H9 (cell line): ENCODE data around the gene DYRK1B. TPM values are rescaled to one million over a fixed set of nuclear protein-coding genes. Genes with fewer than 3 reads are reported as not detected.

Experiments
- DNase-seq: peaks from one replicate; pipeline ENCODE4 v3.0.0-alpha.2; 2017
- H2AFZ ChIP-seq: one replicate; pipeline ENCODE4 v1.6.1; 2013; ENCODE audit warnings: mild to moderate bottlenecking, low read length, control low read depth, moderate library complexity
- H2AK5ac ChIP-seq: 2 replicates; pipeline ENCODE4 v1.6.1; 2013; ENCODE audit warnings: low read length, control low read depth, mixed read lengths; ENCODE audit not compliant: insufficient read length
- H2BK120ac ChIP-seq: one replicate; pipeline ENCODE4 v1.6.1; 2013; ENCODE audit warnings: low read depth, mild to moderate bottlenecking, low read length, control low read depth, inconsistent platforms; ENCODE audit not compliant: poor library complexity, severe bottlenecking
- H2BK12ac ChIP-seq: 2 replicates; pipeline ENCODE4 v1.6.1; 2013; ENCODE audit warnings: low read length, control low read depth, mixed read lengths, low read depth; ENCODE audit not compliant: insufficient read length
- H2BK15ac ChIP-seq: 2 replicates; pipeline ENCODE4 v1.6.1; 2013; ENCODE audit warnings: low read depth, low read length, control low read depth
- H2BK20ac ChIP-seq: one replicate; pipeline ENCODE4 v1.6.1; 2013; ENCODE audit warnings: low read depth, mild to moderate bottlenecking, low read length, control low read depth, inconsistent platforms; ENCODE audit not compliant: poor library complexity, severe bottlenecking
- H2BK5ac ChIP-seq: 2 replicates; pipeline ENCODE4 v1.6.1; 2013; ENCODE audit warnings: low read length, control low read depth, mixed read lengths; ENCODE audit not compliant: insufficient read length
- H3K14ac ChIP-seq: 2 replicates; pipeline ENCODE4 v1.6.1; 2013; ENCODE audit warnings: low read length, control low read depth; ENCODE audit not compliant: insufficient read depth
- H3K18ac ChIP-seq: 2 replicates; pipeline ENCODE4 v1.6.1; 2013; ENCODE audit warnings: low read depth, mild to moderate bottlenecking, mixed read lengths, low read length, control low read depth; ENCODE audit not compliant: insufficient read length
- H3K23ac ChIP-seq: 2 replicates; pipeline ENCODE4 v1.6.1; 2013; ENCODE audit warnings: low read length, control low read depth, mixed read lengths, low read depth; ENCODE audit not compliant: insufficient read length
- H3K23me2 ChIP-seq: 2 replicates; pipeline ENCODE4 v1.6.1; 2013; ENCODE audit warnings: low read depth, mild to moderate bottlenecking, mixed read lengths, low read length, control low read depth; ENCODE audit not compliant: insufficient read length, poor library complexity, severe bottlenecking
- H3K27ac ChIP-seq: 2 replicates; pipeline ENCODE4 v1.5.1; 2013; ENCODE audit warnings: low read length, control low read depth, mixed read lengths, low read depth; ENCODE audit not compliant: insufficient read length
- H3K27me3 ChIP-seq: 2 replicates; pipeline ENCODE4 v1.6.1; 2013; ENCODE audit warnings: low read length, control low read depth, inconsistent platforms; ENCODE audit not compliant: insufficient read depth
- H3K4ac ChIP-seq: 2 replicates; pipeline ENCODE4 v1.6.1; 2013; ENCODE audit warnings: low read depth, mild to moderate bottlenecking, control low read depth, inconsistent platforms, low read length, moderate library complexity
- H3K4me1 ChIP-seq: 2 replicates; pipeline ENCODE4 v1.6.1; 2013; ENCODE audit warnings: low read length, control low read depth, inconsistent platforms; ENCODE audit not compliant: insufficient read depth
- H3K4me2 ChIP-seq: 2 replicates; pipeline ENCODE4 v1.6.1; 2013; ENCODE audit warnings: low read length, control low read depth, mixed read lengths; ENCODE audit not compliant: insufficient read length, insufficient read depth
- H3K56ac ChIP-seq: 2 replicates; pipeline ENCODE4 v1.6.1; 2013; ENCODE audit warnings: low read depth, mild to moderate bottlenecking, mixed read lengths, low read length, control low read depth; ENCODE audit not compliant: insufficient read length
- H3K79me1 ChIP-seq: 2 replicates; pipeline ENCODE4 v1.6.1; 2013; ENCODE audit warnings: low read depth, mild to moderate bottlenecking, moderate library complexity, low read length, control low read depth, inconsistent platforms; ENCODE audit not compliant: insufficient read depth, poor library complexity, severe bottlenecking
- H3K79me2 ChIP-seq: 2 replicates; pipeline ENCODE4 v1.6.1; 2013; ENCODE audit warnings: low read length, control low read depth, inconsistent platforms; ENCODE audit not compliant: insufficient read depth
- H3K9ac ChIP-seq: 2 replicates; pipeline ENCODE4 v1.6.1; 2013; ENCODE audit warnings: low read length, control low read depth, mixed read lengths; ENCODE audit not compliant: insufficient read length; ENCODE audit errors: extremely low read depth
- H3K9me3 ChIP-seq: one replicate; pipeline ENCODE4 v1.6.1; 2013; ENCODE audit warnings: low read depth, low read length, inconsistent platforms; ENCODE audit not compliant: control insufficient read depth
- H3T11ph ChIP-seq: one replicate; pipeline ENCODE4 v1.6.1; 2013; ENCODE audit warnings: mild to moderate bottlenecking, low read length, control low read depth, inconsistent platforms
- H4K20me1 ChIP-seq: one replicate; pipeline ENCODE4 v1.6.1; 2013; ENCODE audit not compliant: control insufficient read depth, insufficient read length, insufficient read depth
- H4K5ac ChIP-seq: 2 replicates; pipeline ENCODE4 v1.6.1; 2013; ENCODE audit warnings: low read depth, mild to moderate bottlenecking, mixed read lengths, low read length, control low read depth; ENCODE audit not compliant: insufficient read length
- H4K8ac ChIP-seq: replicated peaks from 2 replicates; pipeline ENCODE4 v1.6.1; 2013; ENCODE audit warnings: low read length, control low read depth, mixed read lengths, low read depth; ENCODE audit not compliant: insufficient read length
- H4K91ac ChIP-seq: 2 replicates; pipeline ENCODE4 v1.6.1; 2013; ENCODE audit warnings: low read depth, mild to moderate bottlenecking, moderate library complexity, mixed read lengths, low read length, control low read depth; ENCODE audit not compliant: insufficient read length
- H3K27ac Mint-ChIP-seq, 3 experiments: 2 replicates in 2 of 3; 3 replicates in 1 of 3; pipeline ENCODE4 v1.8.0; 2020 to 2021; ENCODE audit warnings: mixed read lengths in 3 of 3, mild to moderate bottlenecking in 1 of 3, moderate library complexity in 1 of 3
- H3K27me3 Mint-ChIP-seq: 2 replicates; pipeline ENCODE4 v1.8.0; 2021; ENCODE audit warnings: low read depth, mild to moderate bottlenecking, moderate library complexity, mixed read lengths
- H3K36me3 Mint-ChIP-seq, 3 experiments: 2 replicates in 2 of 3; 3 replicates in 1 of 3; pipeline ENCODE4 v1.8.0; 2020 to 2021; ENCODE audit warnings: low read depth in 3 of 3, mixed read lengths in 3 of 3; ENCODE audit not compliant: insufficient read depth in 1 of 3
- H3K4me1 Mint-ChIP-seq, 2 experiments: 2 replicates each; pipeline ENCODE4 v1.8.0; 2020; ENCODE audit warnings: mixed read lengths in 2 of 2
- H3K4me3 Mint-ChIP-seq, 2 experiments: 2 replicates in 1 of 2; 3 replicates in 1 of 2; pipeline ENCODE4 v1.8.0; 2020 to 2021; ENCODE audit warnings: mild to moderate bottlenecking in 2 of 2, mixed read lengths in 2 of 2, moderate library complexity in 1 of 2
- H3K9me3 Mint-ChIP-seq, 2 experiments: 2 replicates in 1 of 2; 3 replicates in 1 of 2; pipeline ENCODE4 v1.8.0; 2020; ENCODE audit warnings: mild to moderate bottlenecking in 2 of 2, mixed read lengths in 2 of 2, moderate library complexity in 1 of 2
- CTCF ChIP-seq: fragments of 200-600 bp; sonication (generic); conservative IDR thresholded peaks from 3 replicates; pipeline ENCODE4 v1.8.0; 2021; ENCODE audit warnings: antibody characterized with exemption, mild to moderate bottlenecking
- WGBS: extraction: QIAGEN DNeasy Blood & Tissue Kit; methylation state at CpG from one replicate; pipeline ENCODE4 v1.1.7; 2013; ENCODE audit warnings: missing lambda C conversion rate, low lambda C conversion rate, mixed read lengths; ENCODE audit not compliant: insufficient read length; ENCODE audit errors: extremely low coverage; 5-methylcytosine and 5-hydroxymethylcytosine counted together
- total RNA-seq: library from RNA; stranded (reverse); gene quantifications from 2 replicates; pipeline ENCODE4 v1.2.1, GENCODE V29; 2021

DYRK1B gene
- total RNA-seq, 1 experiment from 2014 or later: 14.3 TPM

- Histone ChIP-seq H4K91ac (no peak overlapping the region), H2AFZ (no peak overlapping the region), H3K23me2 (no peaks in the 10 kb centered on the region), H3T11ph (no peak overlapping the region), H3K4ac (no peak overlapping the region), H3K56ac (no peak overlapping the region), H3K9ac (no peak overlapping the region), H4K5ac (no peak overlapping the region), H3K4me2 (no peak overlapping the region), H3K79me2 (no peaks in the 10 kb centered on the region), H2AK5ac (no peak overlapping the region), H3K79me1 (no peaks in the 10 kb centered on the region), H3K27me3 (no peaks in the 10 kb centered on the region), H2BK20ac (no peak overlapping the region), H3K23ac (no peak overlapping the region), H4K8ac (no peak overlapping the region), H3K9me3 (no peaks in the 10 kb centered on the region), H3K14ac (no peak overlapping the region), H2BK5ac (no peak overlapping the region), H2BK15ac (no peak overlapping the region), H3K27ac (no peak overlapping the region), H3K4me1 (no peaks in the 10 kb centered on the region), H2BK12ac (no peak overlapping the region), H4K20me1 (no peaks in the 10 kb centered on the region), H3K18ac (no peak overlapping the region), H2BK120ac (no peak overlapping the region)
- H3K27ac Mint-ChIP-seq: no peak overlapping the region
- H3K4me1 Mint-ChIP-seq: no peaks in the 10 kb centered on the region
- peaks cover 6% of the 10 kb centered on the region for H3K27me3 Mint-ChIP-seq
- no peaks in the 10 kb centered on the region for H3K9me3 Mint-ChIP-seq
- DNase-seq: no peak
- H3K4me3 Mint-ChIP-seq: no peak overlapping the region
- TF ChIP-seq CTCF: no peak
- WGBS: no CpG with 5 or more reads among the region's 3 CpGs
- no peaks in the 10 kb centered on the region for H3K36me3 Mint-ChIP-seq
Measured at GRCh38 chr19:39780894-39781293, 53.1 kb downstream of the DYRK1B start.
